GM06990 (cell line): ENCODE data around the gene PAX5.

Experiments used
- DNase-seq: peaks from one replicate; pipeline ENCODE4 v3.0.0-alpha.2; 2011; ENCODE audit not compliant: insufficient read length; ENCODE audit errors: extremely low read depth
- H3K27me3 ChIP-seq: replicated peaks from 2 replicates; pipeline ENCODE4 v1.6.0; 2011; ENCODE audit warnings: low read length; ENCODE audit not compliant: control insufficient read depth, insufficient read depth
- H3K36me3 ChIP-seq: 2 replicates; pipeline ENCODE4 v1.5.1; 2011; ENCODE audit warnings: low read length; ENCODE audit not compliant: control insufficient read depth, insufficient read depth
- H3K4me3 ChIP-seq: replicated peaks from 2 replicates; pipeline ENCODE4 v1.5.1; 2011; ENCODE audit warnings: low read depth, mild to moderate bottlenecking, control low read depth, low read length
- TF ChIP-seq, protein P1 (sequence below): IDR thresholded peaks from 2 replicates; pipeline ENCODE4 v1.5.1; 2011; ENCODE audit warnings: low read length, control low read depth, mild to moderate bottlenecking, inconsistent platforms; ENCODE audit not compliant: insufficient read depth, poor library complexity, severe bottlenecking

PAX5 gene

GRCh38 chr9:36802201-36802920 is 231.7 kb downstream of the PAX5 start:
- no peak for DNase-seq
- no peak overlapping the region for H3K4me3 ChIP-seq
- no peaks in the 10 kb centered on the region; the same call in 1 of the 2 replicates for H3K27me3 ChIP-seq
- H3K36me3 ChIP-seq = no peaks in the 10 kb centered on the region
- TF ChIP-seq, protein P1, sequence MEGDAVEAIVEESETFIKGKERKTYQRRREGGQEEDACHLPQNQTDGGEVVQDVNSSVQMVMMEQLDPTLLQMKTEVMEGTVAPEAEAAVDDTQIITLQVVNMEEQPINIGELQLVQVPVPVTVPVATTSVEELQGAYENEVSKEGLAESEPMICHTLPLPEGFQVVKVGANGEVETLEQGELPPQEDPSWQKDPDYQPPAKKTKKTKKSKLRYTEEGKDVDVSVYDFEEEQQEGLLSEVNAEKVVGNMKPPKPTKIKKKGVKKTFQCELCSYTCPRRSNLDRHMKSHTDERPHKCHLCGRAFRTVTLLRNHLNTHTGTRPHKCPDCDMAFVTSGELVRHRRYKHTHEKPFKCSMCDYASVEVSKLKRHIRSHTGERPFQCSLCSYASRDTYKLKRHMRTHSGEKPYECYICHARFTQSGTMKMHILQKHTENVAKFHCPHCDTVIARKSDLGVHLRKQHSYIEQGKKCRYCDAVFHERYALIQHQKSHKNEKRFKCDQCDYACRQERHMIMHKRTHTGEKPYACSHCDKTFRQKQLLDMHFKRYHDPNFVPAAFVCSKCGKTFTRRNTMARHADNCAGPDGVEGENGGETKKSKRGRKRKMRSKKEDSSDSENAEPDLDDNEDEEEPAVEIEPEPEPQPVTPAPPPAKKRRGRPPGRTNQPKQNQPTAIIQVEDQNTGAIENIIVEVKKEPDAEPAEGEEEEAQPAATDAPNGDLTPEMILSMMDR = no peak

- H3K27me3 ChIP-seq = no peaks in the 10 kb centered on the region
- TF ChIP-seq, protein P1 = no peak
- no peaks in the 10 kb centered on the region for H3K36me3 ChIP-seq
- no peak for DNase-seq
- H3K4me3 ChIP-seq = no peak overlapping the region
Observed at GRCh38 chr9:36800455-36800854, 233.6 kb downstream of the PAX5 start.

DNA sequence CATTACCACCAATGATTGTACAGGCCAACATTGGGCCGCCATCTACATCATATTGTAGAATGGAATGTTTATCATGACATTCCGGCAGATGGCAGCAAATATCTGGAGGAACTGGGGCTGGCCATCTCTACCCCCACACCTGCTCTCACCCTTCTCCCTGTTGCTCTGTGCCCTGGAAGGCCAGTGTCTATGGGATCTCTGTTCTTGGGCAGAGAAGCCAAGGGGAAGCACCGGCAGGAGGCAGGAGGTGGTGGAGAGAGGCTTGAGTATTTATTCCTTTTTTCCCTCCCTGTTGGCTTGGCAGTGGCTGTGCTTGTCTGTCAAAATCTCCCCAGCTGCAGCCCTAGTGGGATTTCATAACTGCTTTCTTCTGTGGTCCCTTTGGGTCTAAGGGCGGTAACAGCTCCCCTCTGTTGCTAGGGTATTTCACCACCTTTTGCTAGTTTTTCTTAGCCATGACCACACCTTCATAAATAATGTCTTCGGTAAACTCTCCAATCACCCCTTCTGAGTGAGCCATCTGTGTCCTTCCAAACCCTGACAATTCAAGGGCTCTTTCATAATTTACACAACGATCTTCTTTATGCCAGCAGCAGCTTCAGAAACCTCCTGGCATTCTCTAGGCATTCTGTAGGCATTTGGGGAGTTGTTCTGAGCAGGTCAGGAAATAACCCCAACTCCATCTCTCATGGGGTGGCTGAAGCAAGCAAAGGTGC is 235.6 kb downstream of the PAX5 start:
- Histone ChIP-seq H3K27me3 (no peaks in the 10 kb centered on the region), H3K4me3 (no peak overlapping the region), H3K36me3 (no peaks in the 10 kb centered on the region)
- no peak for DNase-seq
- TF ChIP-seq, protein P1 = peak; percentile 14

DNA sequence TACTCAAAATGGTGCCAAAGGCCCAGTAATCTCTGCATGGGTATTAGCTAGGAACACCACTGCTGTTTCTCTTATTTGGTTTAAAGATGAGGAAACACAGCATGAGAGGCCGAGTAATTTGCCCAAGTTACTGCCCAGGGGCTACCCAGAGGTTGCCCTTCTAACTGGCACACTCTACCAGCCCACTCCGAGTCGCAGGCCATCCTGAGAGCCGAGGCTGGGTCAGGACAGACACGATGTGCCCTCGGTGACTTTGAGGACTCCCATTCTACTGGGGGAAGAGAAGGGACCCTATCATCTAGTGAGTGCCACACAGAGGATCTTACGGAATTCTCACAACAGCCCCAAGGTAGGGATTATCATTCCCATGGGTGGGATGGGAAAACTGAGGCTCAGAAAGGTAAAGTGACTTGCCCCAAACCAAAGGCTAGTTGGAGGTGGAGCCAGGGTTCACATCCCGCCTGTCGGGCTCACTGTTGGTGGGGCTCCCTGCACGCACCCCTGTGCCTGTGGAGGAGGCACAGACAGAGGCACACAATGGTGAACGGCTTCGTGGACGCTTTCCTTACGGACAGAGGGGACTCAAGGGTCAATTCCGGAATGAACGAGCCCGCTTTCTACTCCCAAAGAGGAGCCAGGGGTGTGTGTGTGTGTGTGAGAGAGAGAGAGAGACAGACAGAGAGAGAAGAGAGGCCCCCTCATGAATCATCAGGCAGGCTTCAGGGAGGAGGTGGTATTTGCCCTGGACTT is 236.4 kb downstream of the PAX5 start:
- no peak for DNase-seq
- TF ChIP-seq, protein P1 = no peak
- Histone ChIP-seq H3K36me3 (no peaks in the 10 kb centered on the region), H3K4me3 (no peak overlapping the region), H3K27me3 (no peaks in the 10 kb centered on the region)

GRCh38 chr9:36796671-36797419 is 237.2 kb downstream of the PAX5 start:
- DNase-seq = no peak
- no peak overlapping the region for H3K4me3 ChIP-seq
- TF ChIP-seq, protein P1 = no peak
- H3K36me3 ChIP-seq = no peaks in the 10 kb centered on the region
- no peaks in the 10 kb centered on the region for H3K27me3 ChIP-seq
